HG03103 (cell line): ENCODE measurements around the gene IARS2.
A peak's percentile ranks its signal among the peaks of the same experiment; 100 is the strongest.
"Not testable (repeated sequence)": the region's sequence is repeated elsewhere in the genome, so short reads cannot be mapped to it uniquely, and the experiment has no call there.

Experiments
- ATAC-seq: cut with Tn5 transposase; IDR thresholded peaks from one replicate; pipeline ENCODE4 v1.9.1; 2021; ENCODE audit warnings: low read depth; ENCODE audit not compliant: unreplicated experiment

The IARS2 gene

GRCh38 chr1:220110473-220110872, 16.5 kb downstream of the IARS2 start:
- not testable (repeated sequence) for ATAC-seq

- ATAC-seq = not testable (repeated sequence)
Measured at GRCh38 chr1:220112600-220112999, 18.7 kb downstream of the IARS2 start.

GRCh38 chr1:220113136-220113695, 19.3 kb downstream of the IARS2 start:
- ATAC-seq = no peak

- no peak for ATAC-seq
Measured at GRCh38 chr1:220119043-220119512, 25.1 kb downstream of the IARS2 start.

GRCh38 chr1:220121791-220122530, 28.0 kb downstream of the IARS2 start:
- ATAC-seq = no peak

- no peak for ATAC-seq
Measured at GRCh38 chr1:220123066-220123465, 29.1 kb downstream of the IARS2 start.

- ATAC-seq = no peak
Measured at GRCh38 chr1:220123889-220124288, 30.0 kb downstream of the IARS2 start.

- no peak for ATAC-seq
Measured at GRCh38 chr1:220124542-220124941, 30.6 kb downstream of the IARS2 start.

- no peak for ATAC-seq
Measured at GRCh38 chr1:220127076-220127475, 33.1 kb downstream of the IARS2 start.

GRCh38 chr1:220129479-220130210, 35.7 kb downstream of the IARS2 start:
- no peak for ATAC-seq

- ATAC-seq = no peak
Measured at GRCh38 chr1:220135755-220136154, 41.8 kb downstream of the IARS2 start.

GRCh38 chr1:220137019-220137786, 43.3 kb downstream of the IARS2 start:
- ATAC-seq = no peak

- ATAC-seq = no peak
Measured at GRCh38 chr1:220139966-220140365, 46.0 kb downstream of the IARS2 start.

GRCh38 chr1:220144051-220144450, 50.1 kb downstream of the IARS2 start:
- no peak for ATAC-seq

- peak; percentile 83 for ATAC-seq
Measured at GRCh38 chr1:220149742-220150141, 55.8 kb downstream of the IARS2 start.

- ATAC-seq = no peak
Measured at GRCh38 chr1:220151454-220151853, 57.5 kb downstream of the IARS2 start.

GRCh38 chr1:220153147-220153546, 59.2 kb downstream of the IARS2 start:
- ATAC-seq = no peak

GRCh38 chr1:220156620-220157146, 62.8 kb downstream of the IARS2 start:
- ATAC-seq = no peak

GRCh38 chr1:220157738-220158137, 63.8 kb downstream of the IARS2 start:
- no peak for ATAC-seq

GRCh38 chr1:220158530-220158929, 64.6 kb downstream of the IARS2 start:
- not testable (repeated sequence) for ATAC-seq

- ATAC-seq = no peak
Measured at GRCh38 chr1:220159041-220159440, 65.1 kb downstream of the IARS2 start.
